HCT116 (cell line): ENCODE results near the gene ACOX3. TPM values are rescaled to one million over a fixed set of nuclear protein-coding genes. Genes with fewer than 3 reads are reported as not detected.

ENCODE experiments used
- ATAC-seq: fragments of 200-7000 bp; cut with Tn5 transposase; 2 replicates; pipeline ENCODE4 v1.9.1; 2020; ENCODE audit warnings: mild to moderate bottlenecking, moderate library complexity
- BruUV-seq: library from RNA; stranded (reverse); fragments of 400-500 nt; replicated peaks from 2 replicates; lab custom pipeline; 2021; lab: Mats Ljungman, UMichigan
- CTCF ChIA-PET: fragments of 300-600 bp; sonication (Branson Sonifier 250); formaldehyde crosslinking; loops from one replicate; lab custom pipeline; 2021; ENCODE audit warnings: antibody characterized with exemption; lab: Charles Lee
- POLR2A ChIA-PET: fragments of 300-600, 350-600 bp; sonication (Branson Sonifier 250); formaldehyde crosslinking; loops from one replicate; lab custom pipeline; 2021; ENCODE audit warnings: antibody characterized with exemption; lab: Charles Lee
- RAD21 ChIA-PET, 2 experiments: fragments of 300-600 bp; sonication (Branson Sonifier 250); formaldehyde crosslinking; loops; one replicate each; lab custom pipeline; 2023; ENCODE audit warnings: low total read pairs in 2 of 2; ENCODE audit not compliant: uncharacterized antibody in 2 of 2, unreplicated experiment in 2 of 2, low non-redundant PET in 1 of 2; lab: Charles Lee
- DNase-seq: peaks from one replicate; pipeline ENCODE4 v3.0.0-alpha.2; 2010; ENCODE audit warnings: low read depth, low spot score
- H2AFZ ChIP-seq: fragments of 200-600 bp; shearing (Covaris generic), sonication (generic); 2 replicates; pipeline ENCODE4 v1.6.1; 2017; ENCODE audit warnings: low read depth, mixed run types, mixed read lengths, antibody characterized with exemption, low read length; ENCODE audit not compliant: poor library complexity, severe bottlenecking
- H3K27ac ChIP-seq: 2 replicates; pipeline ENCODE4 v1.5.1; 2012; ENCODE audit warnings: low read depth, low read length
- H3K27me3 ChIP-seq: fragments of 200-600 bp; sonication (generic); 2 replicates; pipeline ENCODE4 v1.6.1; 2016; ENCODE audit warnings: mixed run types, low read length, mixed read lengths; ENCODE audit not compliant: insufficient read depth
- H3K36me3 ChIP-seq, 2 experiments: fragments of 200-500 bp in 1 of 2; fragments of 200-600 bp in 1 of 2; sonication (Bioruptor generic) in 1 of 2; sonication (generic) in 1 of 2; 2 replicates each; pipeline versions ENCODE4 v1.5.1 to v1.6.1; 2014 to 2016; ENCODE audit warnings: low read length in 2 of 2, inconsistent platforms in 1 of 2, mixed read lengths in 1 of 2, mixed run types in 1 of 2; ENCODE audit not compliant: insufficient read depth in 2 of 2, control insufficient read depth in 1 of 2
- H3K4me1 ChIP-seq, 2 experiments: fragments of 200-600 bp in 1 of 2; sonication (generic) in 1 of 2; 2 replicates each; pipeline versions ENCODE4 v1.5.1 to v1.6.1; 2012 to 2017; ENCODE audit warnings: low read length in 2 of 2, inconsistent platforms in 1 of 2, mild to moderate bottlenecking in 1 of 2, mixed read lengths in 1 of 2, mixed run types in 1 of 2, moderate library complexity in 1 of 2; ENCODE audit not compliant: insufficient read depth in 2 of 2, control insufficient read depth in 1 of 2
- H3K4me2 ChIP-seq: fragments of 200-600 bp; sonication (generic); 2 replicates; pipeline ENCODE4 v1.6.1; 2017; ENCODE audit warnings: mixed run types, low read length, mixed read lengths
- H3K4me3 ChIP-seq, 2 experiments: fragments of 200-600 bp in 1 of 2; sonication (generic) in 1 of 2; replicated peaks in 1 of 2; 2 replicates each; pipeline ENCODE4 v1.5.1; 2011 to 2016; ENCODE audit warnings: low read length in 2 of 2, control low read depth in 1 of 2, low read depth in 1 of 2, mild to moderate bottlenecking in 1 of 2, mixed read lengths in 1 of 2, mixed run types in 1 of 2
- H3K79me2 ChIP-seq: fragments of 200-600 bp; sonication (generic); 2 replicates; pipeline ENCODE4 v1.6.1; 2017; ENCODE audit warnings: mild to moderate bottlenecking, mixed run types, low read length, moderate library complexity, mixed read lengths; ENCODE audit not compliant: insufficient read depth
- H3K9ac ChIP-seq: fragments of 200-600 bp; sonication (generic); 2 replicates; pipeline ENCODE4 v1.6.1; 2016; ENCODE audit warnings: low read length, mixed read lengths
- H3K9me2 ChIP-seq: fragments of 200-600 bp; sonication (generic), shearing (Covaris generic); 2 replicates; pipeline ENCODE4 v1.6.1; 2017; ENCODE audit warnings: mixed run types, mild to moderate bottlenecking, moderate library complexity; ENCODE audit not compliant: insufficient read depth
- H3K9me3 ChIP-seq, 2 experiments: fragments of 200-500 bp in 1 of 2; fragments of 200-600 bp in 1 of 2; sonication (Bioruptor generic) in 1 of 2; sonication (generic) in 1 of 2; 2 replicates each; pipeline ENCODE4 v1.6.1; 2014 to 2017; ENCODE audit warnings: low read length in 2 of 2, mixed read lengths in 2 of 2, inconsistent platforms in 1 of 2, low read depth in 1 of 2, mild to moderate bottlenecking in 1 of 2, mixed run types in 1 of 2, moderate library complexity in 1 of 2; ENCODE audit not compliant: control insufficient read depth in 1 of 2, insufficient read depth in 1 of 2
- H4K20me1 ChIP-seq: fragments of 200-600 bp; sonication (generic), shearing (Covaris generic); 2 replicates; pipeline ENCODE4 v1.6.1; 2017; ENCODE audit warnings: mixed run types, mild to moderate bottlenecking, moderate library complexity; ENCODE audit not compliant: insufficient read depth
- CBX3 ChIP-seq: IDR thresholded peaks from 2 replicates; pipeline ENCODE4 v1.6.1; 2012; ENCODE audit warnings: low read depth
- CEBPB ChIP-seq: IDR thresholded peaks from 2 replicates; pipeline ENCODE4 v1.6.1; 2012; ENCODE audit warnings: low read depth
- YY1 ChIP-seq: IDR thresholded peaks from 2 replicates; pipeline ENCODE4 v1.6.1; 2011; ENCODE audit warnings: low read length, low read depth, moderate library complexity, mild to moderate bottlenecking; ENCODE audit not compliant: insufficient replicate concordance; ENCODE audit errors: extremely low read depth
- intact Hi-C: fragments of 100-400 bp; cut with micrococcal nuclease; formaldehyde crosslinking; loops from 2 replicates; pipeline ENCODE4 v1.10.0; 2022
- total RNA-seq: library from RNA; stranded (reverse); gene quantifications from one replicate; pipeline ENCODE4 v1.2.1, GENCODE V29; 2021; ENCODE audit not compliant: unreplicated experiment
- TF ChIP-seq, protein P1 (sequence below): IDR thresholded peaks from 2 replicates; pipeline ENCODE4 v1.6.1; 2011; ENCODE audit warnings: mild to moderate bottlenecking, low read length, moderate library complexity; ENCODE audit not compliant: insufficient replicate concordance; ENCODE audit errors: extremely low read depth
- TF ChIP-seq, protein P2 (sequence below): IDR thresholded peaks from 2 replicates; pipeline ENCODE4 v1.6.1; 2012
- TF ChIP-seq, protein P3 (sequence below): IDR thresholded peaks from 2 replicates; pipeline ENCODE4 v1.6.1; 2012

ACOX3 gene
- total RNA-seq, 1 experiment from 2014 or later: 16.9 TPM

DNA sequence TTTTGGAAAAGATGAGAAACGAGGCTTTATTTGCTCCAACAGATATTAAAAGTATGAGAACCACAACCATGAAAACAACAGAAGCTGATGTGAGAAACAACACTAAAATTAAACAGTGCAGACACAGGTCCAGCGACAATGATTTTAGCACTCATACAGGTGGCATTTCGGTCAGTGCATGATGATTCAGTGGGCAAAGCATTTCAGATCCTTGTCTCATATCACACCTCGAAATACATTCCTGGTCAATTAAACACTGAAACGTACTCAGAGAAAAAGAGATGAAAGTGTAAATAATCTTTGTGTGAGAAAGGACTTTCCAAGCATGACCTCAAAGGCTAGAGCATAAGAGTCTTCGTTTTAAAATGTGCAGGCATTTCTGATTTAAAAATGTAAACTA is 85.2 kb downstream of the ACOX3 start:
- no peaks in the 10 kb centered on the region for H3K9me3 ChIP-seq
- DNase-seq: no peak
- ChIA-PET RAD21 (no interaction called here), CTCF (no interaction called here), POLR2A (no interaction called here)
- no peaks in the 10 kb centered on the region for H3K27me3 ChIP-seq
- intact Hi-C loops: no loop called here
- peak; percentile 52; the same call in 1 of the 2 replicates for ATAC-seq
- H3K4me1 ChIP-seq: peaks cover 0 to 19% of the 10 kb centered on the region in 2 experiments; a peak in 2 of 4 replicates
- H4K20me1 ChIP-seq: no peaks in the 10 kb centered on the region
- H3K27ac ChIP-seq: no peak overlapping the region
- no peak overlapping the region for H3K4me3 ChIP-seq
- H3K9me2 ChIP-seq: no peaks in the 10 kb centered on the region
- H3K36me3 ChIP-seq: no peaks in the 10 kb centered on the region
- H2AFZ ChIP-seq: no peak overlapping the region
- TF ChIP-seq, protein P1, sequence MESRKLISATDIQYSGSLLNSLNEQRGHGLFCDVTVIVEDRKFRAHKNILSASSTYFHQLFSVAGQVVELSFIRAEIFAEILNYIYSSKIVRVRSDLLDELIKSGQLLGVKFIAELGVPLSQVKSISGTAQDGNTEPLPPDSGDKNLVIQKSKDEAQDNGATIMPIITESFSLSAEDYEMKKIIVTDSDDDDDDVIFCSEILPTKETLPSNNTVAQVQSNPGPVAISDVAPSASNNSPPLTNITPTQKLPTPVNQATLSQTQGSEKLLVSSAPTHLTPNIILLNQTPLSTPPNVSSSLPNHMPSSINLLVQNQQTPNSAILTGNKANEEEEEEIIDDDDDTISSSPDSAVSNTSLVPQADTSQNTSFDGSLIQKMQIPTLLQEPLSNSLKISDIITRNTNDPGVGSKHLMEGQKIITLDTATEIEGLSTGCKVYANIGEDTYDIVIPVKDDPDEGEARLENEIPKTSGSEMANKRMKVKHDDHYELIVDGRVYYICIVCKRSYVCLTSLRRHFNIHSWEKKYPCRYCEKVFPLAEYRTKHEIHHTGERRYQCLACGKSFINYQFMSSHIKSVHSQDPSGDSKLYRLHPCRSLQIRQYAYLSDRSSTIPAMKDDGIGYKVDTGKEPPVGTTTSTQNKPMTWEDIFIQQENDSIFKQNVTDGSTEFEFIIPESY: no peak
- TF ChIP-seq CBX3 (no peak), YY1 (no peak)
- TF ChIP-seq, protein P2, sequence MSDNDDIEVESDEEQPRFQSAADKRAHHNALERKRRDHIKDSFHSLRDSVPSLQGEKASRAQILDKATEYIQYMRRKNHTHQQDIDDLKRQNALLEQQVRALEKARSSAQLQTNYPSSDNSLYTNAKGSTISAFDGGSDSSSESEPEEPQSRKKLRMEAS: no peak
- H3K79me2 ChIP-seq: no peaks in the 10 kb centered on the region
- peak overlapping the region; percentile 40 for H3K4me2 ChIP-seq
- no TSS peak for BruUV-seq
- H3K9ac ChIP-seq: no peak overlapping the region

DNA sequence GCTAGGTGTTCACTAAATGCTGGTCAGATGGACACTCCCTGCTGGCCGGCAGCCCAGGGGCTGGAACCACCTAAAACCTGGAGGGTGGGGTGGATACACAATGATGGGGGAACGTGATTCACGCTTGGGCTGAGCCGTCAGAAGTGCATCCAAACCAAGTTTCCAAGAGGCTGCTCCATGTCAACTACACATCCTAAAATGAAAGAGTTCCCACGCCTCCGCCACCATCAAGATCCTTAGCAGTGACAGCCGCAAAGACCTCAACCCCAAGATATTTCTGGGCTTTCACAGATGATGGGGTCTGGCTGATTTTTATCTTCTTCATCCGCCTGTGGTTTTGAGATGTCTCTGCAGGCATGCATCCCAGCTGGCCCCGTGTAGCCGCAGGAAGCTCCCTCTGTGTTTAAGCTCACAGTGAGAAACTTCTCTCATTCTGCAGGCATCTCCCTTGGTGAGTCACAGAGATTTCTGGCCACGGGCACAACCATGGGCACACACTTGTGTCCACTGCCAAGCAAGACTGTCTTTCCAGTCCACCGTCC is 86.5 kb downstream of the ACOX3 start:
- H3K27ac ChIP-seq: no peak overlapping the region
- RAD21 ChIA-PET: no interaction called here
- no peak for TF ChIP-seq CEBPB
- TF ChIP-seq, protein P3, sequence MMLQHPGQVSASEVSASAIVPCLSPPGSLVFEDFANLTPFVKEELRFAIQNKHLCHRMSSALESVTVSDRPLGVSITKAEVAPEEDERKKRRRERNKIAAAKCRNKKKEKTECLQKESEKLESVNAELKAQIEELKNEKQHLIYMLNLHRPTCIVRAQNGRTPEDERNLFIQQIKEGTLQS: no peak
- no peak overlapping the region for H3K4me3 ChIP-seq
- H2AFZ ChIP-seq: no peak overlapping the region
- DNase-seq (no peak), ATAC-seq (no peak)
- no peaks in the 10 kb centered on the region for H3K79me2 ChIP-seq
- no peaks in the 10 kb centered on the region for H4K20me1 ChIP-seq
- no peaks in the 10 kb centered on the region for H3K9me3 ChIP-seq
- H3K9ac ChIP-seq: no peak overlapping the region
- H3K4me2 ChIP-seq: no peak overlapping the region
- H3K4me1 ChIP-seq: peaks cover 0 to 19% of the 10 kb centered on the region in 2 experiments; a peak in 2 of 4 replicates
- intact Hi-C loops: no loop called here
- H3K27me3 ChIP-seq: no peaks in the 10 kb centered on the region
- CTCF ChIA-PET: no interaction called here
- POLR2A ChIA-PET: no interaction called here
- no TSS peak for BruUV-seq
- no peaks in the 10 kb centered on the region for H3K36me3 ChIP-seq
- no peaks in the 10 kb centered on the region for H3K9me2 ChIP-seq
